GM12878 (cell line): ENCODE results near the gene CCN5. TPM values are rescaled to one million over a fixed set of nuclear protein-coding genes. Genes with fewer than 3 reads are reported as not detected.

ENCODE experiments used
- ATAC-seq: fragments of 200-7000 bp; cut with Tn5 transposase; 3 replicates; pipeline ENCODE4 v1.9.1; 2020; ENCODE audit warnings: mild to moderate bottlenecking, moderate library complexity
- BruUV-seq: library from RNA; stranded (reverse); fragments of 400-500 nt; replicated peaks from 2 replicates; lab custom pipeline; 2021; lab: Mats Ljungman, UMichigan
- CTCF ChIA-PET: fragments of 300-600 bp; sonication (Branson Sonifier 250); formaldehyde crosslinking; extraction: SDS; loops from one replicate; lab custom pipeline; 2021; ENCODE audit warnings: inconsistent platforms; lab: Yijun Ruan, JAX
- POLR2A ChIA-PET: fragments of 350-600 bp; formaldehyde crosslinking; extraction: SDS; loops from one replicate; lab custom pipeline; 2021; ENCODE audit warnings: inconsistent platforms; lab: Charles Lee
- RAD21 ChIA-PET: fragments of 300-600 bp; sonication (Branson Sonifier 250); formaldehyde crosslinking; loops from one replicate; lab custom pipeline; 2023; ENCODE audit warnings: antibody characterized with exemption; ENCODE audit not compliant: unreplicated experiment; lab: Charles Lee
- SMC1A ChIA-PET: fragments of 300-600 bp; sonication (Branson Sonifier 250); formaldehyde crosslinking; loops from one replicate; lab custom pipeline; 2023; ENCODE audit not compliant: unreplicated experiment, uncharacterized antibody; lab: Charles Lee
- DNase-seq: peaks from one replicate; pipeline ENCODE4 v3.0.0-alpha.2; 2011; ENCODE audit warnings: low read depth, low spot score
- FAIRE-seq: peaks from 3 replicates; lab custom pipeline; 2011; peaks lifted over from hg19 to GRCh38; lab: Jason Lieb, UNC
- H2AFZ ChIP-seq: 2 replicates; pipeline ENCODE4 v1.6.0; 2011; ENCODE audit warnings: low read depth, low read length, control low read depth; ENCODE audit not compliant: control insufficient read depth
- H3K27ac ChIP-seq: 2 replicates; pipeline ENCODE4 v1.5.1; 2011; ENCODE audit warnings: control low read depth; ENCODE audit not compliant: control insufficient read depth, insufficient read depth
- H3K27me3 ChIP-seq, 2 experiments: replicated peaks in 1 of 2; 2 replicates each; pipeline versions ENCODE4 v1.6.0 to v1.6.1; 2011; ENCODE audit warnings: low read length in 1 of 2; ENCODE audit not compliant: control insufficient read depth in 2 of 2, insufficient read depth in 2 of 2
- H3K36me3 ChIP-seq, 2 experiments: 2 replicates each; pipeline ENCODE4 v1.5.1; 2011; ENCODE audit warnings: low read length in 1 of 2; ENCODE audit not compliant: control insufficient read depth in 2 of 2, insufficient read depth in 2 of 2
- H3K4me1 ChIP-seq: 2 replicates; pipeline ENCODE4 v1.6.1; 2011; ENCODE audit warnings: mild to moderate bottlenecking, low read length, moderate library complexity, mixed read lengths; ENCODE audit not compliant: control insufficient read depth, insufficient read depth
- H3K4me2 ChIP-seq: 2 replicates; pipeline ENCODE4 v1.6.0; 2011; ENCODE audit warnings: control low read depth; ENCODE audit not compliant: control insufficient read depth, insufficient read depth
- H3K4me3 ChIP-seq: fragments of 200-600 bp; sonication (generic); 2 replicates; pipeline ENCODE4 v1.5.1; 2016
- H3K79me2 ChIP-seq: 2 replicates; pipeline ENCODE4 v1.6.0; 2011; ENCODE audit warnings: low read length; ENCODE audit not compliant: control insufficient read depth, insufficient read depth
- H3K9ac ChIP-seq: 2 replicates; pipeline ENCODE4 v1.8.0; 2011; ENCODE audit warnings: low read length, control low read depth, mixed read lengths; ENCODE audit not compliant: control insufficient read depth, insufficient read depth
- H3K9me3 ChIP-seq: replicated peaks from 3 replicates; pipeline ENCODE4 v1.5.1; 2011; ENCODE audit warnings: mild to moderate bottlenecking, low read length; ENCODE audit not compliant: control insufficient read depth, insufficient read depth
- H4K20me1 ChIP-seq: 2 replicates; pipeline ENCODE4 v1.6.0; 2011; ENCODE audit not compliant: control insufficient read depth, insufficient read depth
- CHD2 ChIP-seq: IDR thresholded peaks from 2 replicates; pipeline ENCODE4 v1.6.1; 2011; ENCODE audit warnings: low read depth, low read length, improper control_type of control experiment, borderline replicate concordance
- IKZF1 ChIP-seq: fragments of 450-650 bp; conservative IDR thresholded peaks from 2 replicates; pipeline ENCODE4 v1.6.1; 2017; ENCODE audit warnings: antibody characterized with exemption, mild to moderate bottlenecking
- KAT2A ChIP-seq: conservative IDR thresholded peaks from 2 replicates; pipeline ENCODE4 v1.6.1; 2011; ENCODE audit warnings: low read depth, low read length; ENCODE audit not compliant: control insufficient read depth
- KDM1A ChIP-seq: fragments of 200-600 bp; sonication (generic); IDR thresholded peaks from 2 replicates; pipeline ENCODE4 v1.6.1; 2016; ENCODE audit warnings: borderline replicate concordance
- KLF5 ChIP-seq: fragments of 450-650 bp; IDR thresholded peaks from 2 replicates; pipeline ENCODE4 v1.6.1; 2014; ENCODE audit warnings: mild to moderate bottlenecking; ENCODE audit not compliant: partially characterized antibody
- MTA2 ChIP-seq: fragments of 450-650 bp; IDR thresholded peaks from 2 replicates; pipeline ENCODE4 v1.6.1; 2016; ENCODE audit warnings: low read depth, mild to moderate bottlenecking, moderate library complexity
- SP1 ChIP-seq: IDR thresholded peaks from one replicate; pipeline ENCODE4 v1.6.1; 2011; ENCODE audit warnings: low read depth, low read length
- STAT3 ChIP-seq: IDR thresholded peaks from 2 replicates; pipeline ENCODE4 v1.6.1; 2011; ENCODE audit warnings: low read depth, low read length, improper control_type of control experiment
- ZBTB33 ChIP-seq: fragments of 450-650 bp; IDR thresholded peaks from 2 replicates; pipeline ENCODE4 v1.6.1; 2017; ENCODE audit warnings: mild to moderate bottlenecking
- ZNF384 ChIP-seq: IDR thresholded peaks from 2 replicates; pipeline ENCODE4 v1.6.1; 2012; ENCODE audit warnings: low read depth, mild to moderate bottlenecking, low read length, improper control_type of control experiment, borderline replicate concordance
- WGBS: methylation state at CpG from one replicate; pipeline ENCODE4 v1.1.6; 2016; ENCODE audit warnings: low lambda C conversion rate; ENCODE audit not compliant: insufficient replicate concordance, insufficient coverage; ENCODE audit errors: missing lambda C conversion rate; 5-methylcytosine and 5-hydroxymethylcytosine counted together
- in situ Hi-C: fragments of 300-500 bp; cut with MboI; formaldehyde crosslinking; loops from 9 replicates; pipeline ENCODE4 v1.14.3; 2018; ENCODE audit warnings: mixed read lengths
- intact Hi-C: fragments of 100-400 bp; cut with micrococcal nuclease; formaldehyde crosslinking; loops from one replicate; pipeline ENCODE4 v1.14.2; 2022; ENCODE audit not compliant: unreplicated experiment
- polyA plus RNA-seq, 11 experiments: library from polyadenylated mRNA; depleted of rRNA in 4 of 11; unstranded in 6 of 11; stranded (reverse) in 5 of 11; fragments of >200 nt; fragmentation: Nextera tagmentation in 4 of 11; fragmentation: Illumina TruSeq in 1 of 11; extraction: Ambion mirVana in 4 of 11; extraction: Trizol in 1 of 11; gene quantifications; 1 replicate in 1 of 11; 2 replicates in 10 of 11; pipeline versions ENCODE4 v1.2.1 to v1.2.3, GENCODE V29; 2011 to 2016; ENCODE audit warnings: inconsistent platforms in 2 of 11, missing spikeins in 2 of 11, low read depth in 1 of 11
- total RNA-seq, 4 experiments: library from RNA; depleted of rRNA in 3 of 4; stranded (reverse); fragments of >200 nt in 3 of 4; fragmentation: Illumina TruSeq in 1 of 4; extraction: Trizol in 1 of 4; gene quantifications; 2 replicates each; pipeline versions ENCODE4 v1.2.1 to v1.2.3, GENCODE V29; 2013 to 2021
- TF ChIP-seq, protein P1 (sequence below): fragments of 450-650 bp; formaldehyde crosslinking; IDR thresholded peaks from 2 replicates; pipeline ENCODE4 v1.4.0; 2020; ENCODE audit warnings: mild to moderate bottlenecking, moderate library complexity

The CCN5 gene
- total and polyA plus RNA-seq, 10 of the 15 experiments (the other 5 are each of a cell fraction or from before 2014, with no cell fraction given), result 0.14 to 0.15 TPM; not detected in 8

- 18% methylated on average over 2 of the region's 2 CpGs for WGBS
- DNase-seq, result no peak
- POLR2A ChIA-PET, result interaction anchor here (0.7 kb wide), 1 partner anchor 18 kb away, joined by 3 read pairs; no protein-coding TSS in a partner anchor
- in situ Hi-C loops, result no loop called here
- Histone ChIP-seq H3K4me2 (0 out of 2 replicates have a peak overlapping the region, but pooled peaks have one; percentile 17), H3K27ac (peak overlapping the region; percentile 39; the same call in 1 of the 2 replicates), H3K9ac (no peak overlapping the region), H4K20me1 (no peaks in the 10 kb centered on the region)
- TF ChIP-seq STAT3 (no peak), IKZF1 (no peak), KDM1A (no peak), KLF5 (no peak)
- TF ChIP-seq, all 136 proteins: peak for 0
- RAD21 ChIA-PET, result no interaction called here
- Histone ChIP-seq H3K36me3 (no peaks in the 10 kb centered on the region), H3K27me3 (no peaks in the 10 kb centered on the region), H2AFZ (peak overlapping the region; percentile 71), H3K79me2 (no peaks in the 10 kb centered on the region), H3K9me3 (no peaks in the 10 kb centered on the region; the same call in 2 of the 3 replicates), H3K4me1 (peaks cover 6% of the 10 kb centered on the region), H3K4me3 (no peak overlapping the region)
- intact Hi-C loops, result no loop called here
- SMC1A ChIA-PET, result interaction anchor here (0.6 to 1.6 kb wide), 5 partner anchors 10 to 103 kb away, joined by 3 to 4 read pairs (median 4); no protein-coding TSS in a partner anchor
- no peak for FAIRE-seq
- BruUV-seq, result no TSS peak
- peak; percentile 62 for ATAC-seq
- CTCF ChIA-PET, result interaction anchor here (0.7 kb wide), 1 partner anchor 52 kb away, joined by 3 read pairs; no protein-coding TSS in a partner anchor
These were observed 36.9 kb upstream of the CCN5 start for GRCh38 chr20:44678242-44678641.

- POLR2A ChIA-PET, result interaction anchor here (0.6 kb wide), 1 partner anchor 39 kb away, joined by 3 read pairs; no protein-coding TSS in a partner anchor
- Histone ChIP-seq H3K4me1 (peaks cover 6% of the 10 kb centered on the region), H4K20me1 (no peaks in the 10 kb centered on the region), H3K9ac (no peak overlapping the region), H3K4me2 (no peak overlapping the region), H3K79me2 (no peaks in the 10 kb centered on the region), H3K27ac (no peak overlapping the region; the same call in 1 of the 2 replicates), H3K4me3 (no peak overlapping the region), H3K27me3 (no peaks in the 10 kb centered on the region), H3K36me3 (no peaks in the 10 kb centered on the region), H2AFZ (no peak overlapping the region), H3K9me3 (no peaks in the 10 kb centered on the region; the same call in 2 of the 3 replicates)
- in situ Hi-C loops (no loop called here), intact Hi-C loops (no loop called here)
- ATAC-seq (no peak), FAIRE-seq (no peak), DNase-seq (no peak)
- SMC1A ChIA-PET, result interaction anchor here (1.1 to 1.6 kb wide), 3 partner anchors 32 to 104 kb away, joined by 3 to 4 read pairs (median 4); no protein-coding TSS in a partner anchor
- CTCF ChIA-PET, result interaction anchor here (1.0 to 1.6 kb wide), 2 partner anchors 11 to 69 kb away, joined by 3 to 6 read pairs; no protein-coding TSS in a partner anchor
- BruUV-seq, result no TSS peak
- WGBS, result 90% methylated on average over 12 of the region's 12 CpGs
- RAD21 ChIA-PET, result no interaction called here
- TF ChIP-seq CHD2, result no peak
- TF ChIP-seq ZBTB33, result no peak
- TF ChIP-seq KAT2A, result no peak
- TF ChIP-seq SP1, result no peak
- TF ChIP-seq, protein P1, sequence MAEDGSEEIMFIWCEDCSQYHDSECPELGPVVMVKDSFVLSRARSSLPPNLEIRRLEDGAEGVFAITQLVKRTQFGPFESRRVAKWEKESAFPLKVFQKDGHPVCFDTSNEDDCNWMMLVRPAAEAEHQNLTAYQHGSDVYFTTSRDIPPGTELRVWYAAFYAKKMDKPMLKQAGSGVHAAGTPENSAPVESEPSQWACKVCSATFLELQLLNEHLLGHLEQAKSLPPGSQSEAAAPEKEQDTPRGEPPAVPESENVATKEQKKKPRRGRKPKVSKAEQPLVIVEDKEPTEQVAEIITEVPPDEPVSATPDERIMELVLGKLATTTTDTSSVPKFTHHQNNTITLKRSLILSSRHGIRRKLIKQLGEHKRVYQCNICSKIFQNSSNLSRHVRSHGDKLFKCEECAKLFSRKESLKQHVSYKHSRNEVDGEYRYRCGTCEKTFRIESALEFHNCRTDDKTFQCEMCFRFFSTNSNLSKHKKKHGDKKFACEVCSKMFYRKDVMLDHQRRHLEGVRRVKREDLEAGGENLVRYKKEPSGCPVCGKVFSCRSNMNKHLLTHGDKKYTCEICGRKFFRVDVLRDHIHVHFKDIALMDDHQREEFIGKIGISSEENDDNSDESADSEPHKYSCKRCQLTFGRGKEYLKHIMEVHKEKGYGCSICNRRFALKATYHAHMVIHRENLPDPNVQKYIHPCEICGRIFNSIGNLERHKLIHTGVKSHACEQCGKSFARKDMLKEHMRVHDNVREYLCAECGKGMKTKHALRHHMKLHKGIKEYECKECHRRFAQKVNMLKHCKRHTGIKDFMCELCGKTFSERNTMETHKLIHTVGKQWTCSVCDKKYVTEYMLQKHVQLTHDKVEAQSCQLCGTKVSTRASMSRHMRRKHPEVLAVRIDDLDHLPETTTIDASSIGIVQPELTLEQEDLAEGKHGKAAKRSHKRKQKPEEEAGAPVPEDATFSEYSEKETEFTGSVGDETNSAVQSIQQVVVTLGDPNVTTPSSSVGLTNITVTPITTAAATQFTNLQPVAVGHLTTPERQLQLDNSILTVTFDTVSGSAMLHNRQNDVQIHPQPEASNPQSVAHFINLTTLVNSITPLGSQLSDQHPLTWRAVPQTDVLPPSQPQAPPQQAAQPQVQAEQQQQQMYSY (CRISPR knock-in tag), result no peak
- TF ChIP-seq MTA2, result no peak
- no peak for TF ChIP-seq ZNF384
These were observed 36.1 kb upstream of the CCN5 start for GRCh38 chr20:44678990-44679611.
